HEK293 (cell line): ENCODE measurements around the gene NOL4.

ENCODE experiments used
- CTCF ChIA-PET: fragments of 350-600 bp; formaldehyde crosslinking; extraction: SDS; loops from one replicate; lab custom pipeline; 2021; ENCODE audit warnings: antibody characterized with exemption; lab: Yijun Ruan, JAX
- POLR2A ChIA-PET: fragments of 300-600 bp; formaldehyde crosslinking; extraction: SDS; loops from one replicate; lab custom pipeline; 2020; ENCODE audit warnings: antibody characterized with exemption, inconsistent platforms; lab: Yijun Ruan, JAX
- H3K27ac ChIP-seq: fragments of 200-500 bp; sonication (Bioruptor generic); 2 replicates; pipeline ENCODE4 v1.5.1; 2014; ENCODE audit warnings: low read depth, low read length, control low read depth, inconsistent platforms; ENCODE audit errors: extremely low read depth
- H3K36me3 ChIP-seq, 2 experiments: fragments of 200-500 bp in 1 of 2; sonication (Bioruptor generic) in 1 of 2; 1 replicate in 1 of 2; 2 replicates in 1 of 2; pipeline ENCODE4 v1.5.1; 2014 to 2017; ENCODE audit warnings: inconsistent platforms in 2 of 2, low read length in 2 of 2; ENCODE audit not compliant: control insufficient read depth in 2 of 2, insufficient read depth in 1 of 2
- H3K4me1 ChIP-seq: fragments of 200-500 bp; sonication (Bioruptor generic); 2 replicates; pipeline ENCODE4 v1.5.1; 2014; ENCODE audit warnings: mild to moderate bottlenecking, low read length, inconsistent platforms; ENCODE audit not compliant: control insufficient read depth, insufficient read depth
- H3K4me3 ChIP-seq: 2 replicates; pipeline ENCODE4 v1.5.1; 2011; ENCODE audit warnings: low read depth, mild to moderate bottlenecking, control low read depth, low read length, moderate library complexity
- H3K9me3 ChIP-seq: fragments of 200-500 bp; sonication (Bioruptor generic); 2 replicates; pipeline ENCODE4 v1.5.1; 2014; ENCODE audit warnings: low read depth, low read length, inconsistent platforms; ENCODE audit not compliant: control insufficient read depth, insufficient read depth
- KLF16 ChIP-seq: fragments of 450-650 bp; formaldehyde crosslinking; IDR thresholded peaks from 2 replicates; pipeline ENCODE4 v1.5.1; 2017; ENCODE audit warnings: missing biosample characterization, missing genetic modification characterization
- KLF8 ChIP-seq: fragments of 450-650 bp; formaldehyde crosslinking; IDR thresholded peaks from 2 replicates; pipeline ENCODE4 v1.5.1; 2016; ENCODE audit warnings: missing biosample characterization, missing genetic modification characterization
- KLF9 ChIP-seq: fragments of 450-650 bp; formaldehyde crosslinking; IDR thresholded peaks from 2 replicates; pipeline ENCODE4 v1.5.1; 2016; ENCODE audit warnings: missing biosample characterization, missing genetic modification characterization, low read depth
- MEIS1 ChIP-seq: sonication (generic); formaldehyde crosslinking; IDR thresholded peaks from 2 replicates; pipeline ENCODE4 v1.8.1; 2022; ENCODE audit warnings: missing genetic modification reagents, mild to moderate bottlenecking, borderline replicate concordance
- ZBTB48 ChIP-seq: fragments of 450-650 bp; formaldehyde crosslinking; IDR thresholded peaks from 2 replicates; pipeline ENCODE4 v1.5.1; 2016; ENCODE audit warnings: missing biosample characterization, missing genetic modification characterization
- ZFP3 ChIP-seq: fragments of 450-650 bp; formaldehyde crosslinking; IDR thresholded peaks from 2 replicates; pipeline ENCODE4 v1.5.1; 2016; ENCODE audit warnings: low read depth, missing biosample characterization, missing genetic modification characterization
- ZFP41 ChIP-seq: fragments of 450-650 bp; formaldehyde crosslinking; IDR thresholded peaks from 2 replicates; pipeline ENCODE4 v1.5.1; 2016; ENCODE audit warnings: missing biosample characterization, missing genetic modification characterization, borderline replicate concordance
- ZNF121 ChIP-seq: fragments of 450-650 bp; formaldehyde crosslinking; IDR thresholded peaks from 2 replicates; pipeline ENCODE4 v1.5.1; 2016; ENCODE audit warnings: missing biosample characterization, missing genetic modification characterization
- ZNF146 ChIP-seq: fragments of 450-650 bp; formaldehyde crosslinking; IDR thresholded peaks from 2 replicates; pipeline ENCODE4 v1.5.1; 2016; ENCODE audit warnings: missing biosample characterization, missing genetic modification characterization
- ZNF2 ChIP-seq: fragments of 450-650 bp; formaldehyde crosslinking; IDR thresholded peaks from 2 replicates; pipeline ENCODE4 v1.5.1; 2016; ENCODE audit warnings: missing biosample characterization, missing genetic modification characterization
- ZNF248 ChIP-seq: fragments of 450-650 bp; formaldehyde crosslinking; IDR thresholded peaks from 2 replicates; pipeline ENCODE4 v1.5.1; 2017; ENCODE audit warnings: missing biosample characterization, missing genetic modification characterization
- ZNF473 ChIP-seq: fragments of 450-650 bp; formaldehyde crosslinking; IDR thresholded peaks from 2 replicates; pipeline ENCODE4 v1.5.1; 2017; ENCODE audit warnings: missing biosample characterization, missing genetic modification characterization
- ZNF48 ChIP-seq: fragments of 450-650 bp; formaldehyde crosslinking; IDR thresholded peaks from 2 replicates; pipeline ENCODE4 v1.5.1; 2016; ENCODE audit warnings: missing biosample characterization, missing genetic modification characterization
- ZNF560 ChIP-seq: fragments of 450-650 bp; formaldehyde crosslinking; IDR thresholded peaks from 2 replicates; pipeline ENCODE4 v1.5.1; 2017; ENCODE audit warnings: missing biosample characterization, missing genetic modification characterization, borderline replicate concordance
- ZNF571 ChIP-seq: fragments of 450-650 bp; formaldehyde crosslinking; IDR thresholded peaks from 2 replicates; pipeline ENCODE4 v1.5.0; 2017; ENCODE audit warnings: missing biosample characterization, missing genetic modification characterization
- ZNF596 ChIP-seq: fragments of 450-650 bp; IDR thresholded peaks from 2 replicates; pipeline ENCODE4 v1.5.0; 2018; ENCODE audit warnings: missing biosample characterization, mild to moderate bottlenecking, missing genetic modification characterization, moderate library complexity
- ZNF654 ChIP-seq: fragments of 450-650 bp; formaldehyde crosslinking; IDR thresholded peaks from 2 replicates; pipeline ENCODE4 v1.5.1; 2016; ENCODE audit warnings: low read depth, missing biosample characterization, missing genetic modification characterization
- ZNF701 ChIP-seq: fragments of 450-650 bp; formaldehyde crosslinking; IDR thresholded peaks from 2 replicates; pipeline ENCODE4 v1.5.1; 2016; ENCODE audit warnings: missing biosample characterization, missing genetic modification characterization
- ZNF776 ChIP-seq: fragments of 450-650 bp; formaldehyde crosslinking; IDR thresholded peaks from 2 replicates; pipeline ENCODE4 v1.5.0; 2017; ENCODE audit warnings: missing biosample characterization, missing genetic modification characterization, borderline replicate concordance
- TF ChIP-seq, protein P1 (sequence below): fragments of 450-650 bp; formaldehyde crosslinking; IDR thresholded peaks from 2 replicates; pipeline ENCODE4 v1.5.1; 2017; ENCODE audit warnings: missing biosample characterization, mild to moderate bottlenecking, missing genetic modification characterization, moderate library complexity
- TF ChIP-seq, protein P2 (sequence below): fragments of 450-650 bp; formaldehyde crosslinking; IDR thresholded peaks from 2 replicates; pipeline ENCODE4 v1.5.1; 2017; ENCODE audit warnings: missing biosample characterization, missing genetic modification characterization
- TF ChIP-seq, protein P3 (sequence below): fragments of 450-650 bp; formaldehyde crosslinking; IDR thresholded peaks from 2 replicates; pipeline ENCODE4 v1.5.1; 2016; ENCODE audit warnings: missing biosample characterization, missing genetic modification characterization, low read depth
- TF ChIP-seq, protein P4 (sequence below): IDR thresholded peaks from 2 replicates; pipeline ENCODE4 v1.6.1; 2011; ENCODE audit warnings: mild to moderate bottlenecking, low read depth, low read length, borderline replicate concordance
- TF ChIP-seq, protein P5 (sequence below): fragments of 450-650 bp; formaldehyde crosslinking; IDR thresholded peaks from 2 replicates; pipeline ENCODE4 v1.5.1; 2016; ENCODE audit warnings: missing biosample characterization, missing genetic modification characterization

Gene NOL4

DNA sequence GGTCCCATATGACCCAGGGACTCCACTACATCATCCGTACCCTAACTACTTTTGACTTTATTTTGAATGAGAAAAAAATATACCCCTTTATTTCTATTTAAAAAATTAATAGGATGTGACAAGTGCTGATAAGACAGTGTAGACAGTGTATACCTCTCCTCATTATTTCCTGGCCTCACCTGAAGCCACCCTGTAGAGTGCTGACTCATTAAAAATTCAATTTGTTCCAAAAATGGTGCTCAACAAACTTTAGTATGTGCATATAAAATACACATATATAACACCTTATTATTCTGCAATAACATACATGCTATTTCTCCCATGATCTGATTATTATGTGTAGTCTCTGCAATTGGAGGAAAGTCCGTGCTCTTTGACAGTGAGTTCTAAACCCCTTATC lies 20.8 kb downstream of the NOL4 start:
- no peak overlapping the region for H3K27ac ChIP-seq
- POLR2A ChIA-PET, result no interaction called here
- H3K4me1 ChIP-seq, result no peaks in the 10 kb centered on the region
- no peaks in the 10 kb centered on the region for H3K9me3 ChIP-seq
- TF ChIP-seq, protein P1, sequence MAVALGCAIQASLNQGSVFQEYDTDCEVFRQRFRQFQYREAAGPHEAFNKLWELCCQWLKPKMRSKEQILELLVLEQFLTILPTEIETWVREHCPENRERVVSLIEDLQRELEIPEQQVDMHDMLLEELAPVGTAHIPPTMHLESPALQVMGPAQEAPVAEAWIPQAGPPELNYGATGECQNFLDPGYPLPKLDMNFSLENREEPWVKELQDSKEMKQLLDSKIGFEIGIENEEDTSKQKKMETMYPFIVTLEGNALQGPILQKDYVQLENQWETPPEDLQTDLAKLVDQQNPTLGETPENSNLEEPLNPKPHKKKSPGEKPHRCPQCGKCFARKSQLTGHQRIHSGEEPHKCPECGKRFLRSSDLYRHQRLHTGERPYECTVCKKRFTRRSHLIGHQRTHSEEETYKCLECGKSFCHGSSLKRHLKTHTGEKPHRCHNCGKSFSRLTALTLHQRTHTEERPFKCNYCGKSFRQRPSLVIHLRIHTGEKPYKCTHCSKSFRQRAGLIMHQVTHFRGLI (tag by site-specific recombination), result no peak
- TF ChIP-seq ZNF776 (tag by site-specific recombination) (no peak), ZFP3 (tag by site-specific recombination) (no peak), ZNF596 (tag by site-specific recombination) (no peak), KLF16 (tag by site-specific recombination) (no peak)
- TF ChIP-seq, protein P2, sequence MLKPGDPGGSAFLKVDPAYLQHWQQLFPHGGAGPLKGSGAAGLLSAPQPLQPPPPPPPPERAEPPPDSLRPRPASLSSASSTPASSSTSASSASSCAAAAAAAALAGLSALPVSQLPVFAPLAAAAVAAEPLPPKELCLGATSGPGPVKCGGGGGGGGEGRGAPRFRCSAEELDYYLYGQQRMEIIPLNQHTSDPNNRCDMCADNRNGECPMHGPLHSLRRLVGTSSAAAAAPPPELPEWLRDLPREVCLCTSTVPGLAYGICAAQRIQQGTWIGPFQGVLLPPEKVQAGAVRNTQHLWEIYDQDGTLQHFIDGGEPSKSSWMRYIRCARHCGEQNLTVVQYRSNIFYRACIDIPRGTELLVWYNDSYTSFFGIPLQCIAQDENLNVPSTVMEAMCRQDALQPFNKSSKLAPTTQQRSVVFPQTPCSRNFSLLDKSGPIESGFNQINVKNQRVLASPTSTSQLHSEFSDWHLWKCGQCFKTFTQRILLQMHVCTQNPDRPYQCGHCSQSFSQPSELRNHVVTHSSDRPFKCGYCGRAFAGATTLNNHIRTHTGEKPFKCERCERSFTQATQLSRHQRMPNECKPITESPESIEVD (tag by site-specific recombination), result no peak
- TF ChIP-seq, all 188 proteins: peak for 0
- H3K36me3 ChIP-seq, result no peaks in the 10 kb centered on the region
- CTCF ChIA-PET, result interaction anchor here (0.6 to 1.2 kb wide), 5 partner anchors 21 to 974 kb away, joined by 3 to 4 read pairs (median 4); partner anchors contain the start of gene NOL4
- H3K4me3 ChIP-seq, result no peak overlapping the region

DNA sequence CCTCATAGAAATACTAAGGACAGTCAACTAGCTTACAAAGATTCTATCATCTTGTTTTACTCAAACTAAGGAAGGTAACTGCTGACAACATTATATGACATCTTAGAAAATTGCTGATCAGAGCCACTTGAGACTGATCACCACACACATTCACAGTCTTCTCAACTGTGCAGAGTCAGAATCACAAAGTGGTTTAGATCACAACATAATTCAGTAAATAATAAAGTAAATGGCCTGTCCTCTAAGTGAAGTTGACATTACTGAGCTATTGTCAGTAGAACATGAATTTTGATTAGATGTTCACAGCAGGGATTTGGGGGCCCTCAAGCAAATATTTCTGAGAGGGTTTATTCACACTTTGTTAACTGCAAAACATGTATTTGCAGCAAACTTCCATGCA lies 28.5 kb downstream of the NOL4 start:
- CTCF ChIA-PET, result interaction anchor here (0.5 to 2.4 kb wide), 4 partner anchors 22 to 833 kb away, joined by 3 to 12 read pairs (median 4); no protein-coding TSS in a partner anchor
- H3K4me1 ChIP-seq, result no peaks in the 10 kb centered on the region
- TF ChIP-seq, protein P3, sequence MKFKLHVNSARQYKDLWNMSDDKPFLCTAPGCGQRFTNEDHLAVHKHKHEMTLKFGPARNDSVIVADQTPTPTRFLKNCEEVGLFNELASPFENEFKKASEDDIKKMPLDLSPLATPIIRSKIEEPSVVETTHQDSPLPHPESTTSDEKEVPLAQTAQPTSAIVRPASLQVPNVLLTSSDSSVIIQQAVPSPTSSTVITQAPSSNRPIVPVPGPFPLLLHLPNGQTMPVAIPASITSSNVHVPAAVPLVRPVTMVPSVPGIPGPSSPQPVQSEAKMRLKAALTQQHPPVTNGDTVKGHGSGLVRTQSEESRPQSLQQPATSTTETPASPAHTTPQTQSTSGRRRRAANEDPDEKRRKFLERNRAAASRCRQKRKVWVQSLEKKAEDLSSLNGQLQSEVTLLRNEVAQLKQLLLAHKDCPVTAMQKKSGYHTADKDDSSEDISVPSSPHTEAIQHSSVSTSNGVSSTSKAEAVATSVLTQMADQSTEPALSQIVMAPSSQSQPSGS, result no peak
- no peak for TF ChIP-seq ZNF473 (tag by site-specific recombination)
- TF ChIP-seq MEIS1 (CRISPR knock-in tag), result no peak
- TF ChIP-seq, protein P4, sequence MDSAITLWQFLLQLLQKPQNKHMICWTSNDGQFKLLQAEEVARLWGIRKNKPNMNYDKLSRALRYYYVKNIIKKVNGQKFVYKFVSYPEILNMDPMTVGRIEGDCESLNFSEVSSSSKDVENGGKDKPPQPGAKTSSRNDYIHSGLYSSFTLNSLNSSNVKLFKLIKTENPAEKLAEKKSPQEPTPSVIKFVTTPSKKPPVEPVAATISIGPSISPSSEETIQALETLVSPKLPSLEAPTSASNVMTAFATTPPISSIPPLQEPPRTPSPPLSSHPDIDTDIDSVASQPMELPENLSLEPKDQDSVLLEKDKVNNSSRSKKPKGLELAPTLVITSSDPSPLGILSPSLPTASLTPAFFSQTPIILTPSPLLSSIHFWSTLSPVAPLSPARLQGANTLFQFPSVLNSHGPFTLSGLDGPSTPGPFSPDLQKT, result no peak
- TF ChIP-seq KLF8 (tag by site-specific recombination), result no peak
- TF ChIP-seq ZNF248, result no peak
- no peak for TF ChIP-seq ZNF48 (tag by site-specific recombination)
- TF ChIP-seq ZNF146, result no peak
- no peak for TF ChIP-seq ZNF654 (tag by site-specific recombination)
- TF ChIP-seq, all 188 proteins: peak for 0
- H3K9me3 ChIP-seq, result no peaks in the 10 kb centered on the region
- POLR2A ChIA-PET, result no interaction called here
- H3K27ac ChIP-seq, result no peak overlapping the region
- no peak overlapping the region for H3K4me3 ChIP-seq
- H3K36me3 ChIP-seq, result no peaks in the 10 kb centered on the region

DNA sequence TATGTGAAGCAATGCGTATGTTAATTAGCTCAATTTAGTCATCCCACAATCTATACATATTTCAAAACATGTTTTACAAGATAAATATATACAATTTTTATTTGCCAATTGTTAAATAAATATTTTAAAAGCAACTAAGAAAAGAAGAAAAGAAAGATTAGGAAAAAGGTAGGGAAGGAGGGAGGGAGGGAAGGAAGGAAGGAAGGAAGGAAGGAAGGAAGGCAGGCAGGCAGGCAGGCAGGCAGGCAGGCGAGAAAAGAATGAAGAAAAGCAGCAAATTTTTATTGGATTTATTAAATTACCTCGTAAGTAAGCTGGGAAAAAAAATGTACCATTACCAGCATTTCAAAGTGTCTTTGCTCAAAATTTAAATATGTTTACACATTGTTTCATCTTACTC lies 30.5 kb downstream of the NOL4 start:
- Histone ChIP-seq H3K9me3 (no peaks in the 10 kb centered on the region), H3K36me3 (no peaks in the 10 kb centered on the region), H3K4me1 (no peaks in the 10 kb centered on the region), H3K4me3 (no peak overlapping the region), H3K27ac (no peak overlapping the region)
- CTCF ChIA-PET, result interaction anchor here (0.6 kb wide), 2 partner anchors 30 to 613 kb away, joined by 3 to 5 read pairs; partner anchors contain the start of gene NOL4
- POLR2A ChIA-PET, result no interaction called here
- TF ChIP-seq ZNF571 (tag by site-specific recombination), result no peak
- TF ChIP-seq ZBTB48, result no peak
- no peak for TF ChIP-seq ZFP41 (tag by site-specific recombination)
- no peak for TF ChIP-seq KLF9 (tag by site-specific recombination)
- no peak for TF ChIP-seq ZNF121 (tag by site-specific recombination)
- TF ChIP-seq, protein P5, sequence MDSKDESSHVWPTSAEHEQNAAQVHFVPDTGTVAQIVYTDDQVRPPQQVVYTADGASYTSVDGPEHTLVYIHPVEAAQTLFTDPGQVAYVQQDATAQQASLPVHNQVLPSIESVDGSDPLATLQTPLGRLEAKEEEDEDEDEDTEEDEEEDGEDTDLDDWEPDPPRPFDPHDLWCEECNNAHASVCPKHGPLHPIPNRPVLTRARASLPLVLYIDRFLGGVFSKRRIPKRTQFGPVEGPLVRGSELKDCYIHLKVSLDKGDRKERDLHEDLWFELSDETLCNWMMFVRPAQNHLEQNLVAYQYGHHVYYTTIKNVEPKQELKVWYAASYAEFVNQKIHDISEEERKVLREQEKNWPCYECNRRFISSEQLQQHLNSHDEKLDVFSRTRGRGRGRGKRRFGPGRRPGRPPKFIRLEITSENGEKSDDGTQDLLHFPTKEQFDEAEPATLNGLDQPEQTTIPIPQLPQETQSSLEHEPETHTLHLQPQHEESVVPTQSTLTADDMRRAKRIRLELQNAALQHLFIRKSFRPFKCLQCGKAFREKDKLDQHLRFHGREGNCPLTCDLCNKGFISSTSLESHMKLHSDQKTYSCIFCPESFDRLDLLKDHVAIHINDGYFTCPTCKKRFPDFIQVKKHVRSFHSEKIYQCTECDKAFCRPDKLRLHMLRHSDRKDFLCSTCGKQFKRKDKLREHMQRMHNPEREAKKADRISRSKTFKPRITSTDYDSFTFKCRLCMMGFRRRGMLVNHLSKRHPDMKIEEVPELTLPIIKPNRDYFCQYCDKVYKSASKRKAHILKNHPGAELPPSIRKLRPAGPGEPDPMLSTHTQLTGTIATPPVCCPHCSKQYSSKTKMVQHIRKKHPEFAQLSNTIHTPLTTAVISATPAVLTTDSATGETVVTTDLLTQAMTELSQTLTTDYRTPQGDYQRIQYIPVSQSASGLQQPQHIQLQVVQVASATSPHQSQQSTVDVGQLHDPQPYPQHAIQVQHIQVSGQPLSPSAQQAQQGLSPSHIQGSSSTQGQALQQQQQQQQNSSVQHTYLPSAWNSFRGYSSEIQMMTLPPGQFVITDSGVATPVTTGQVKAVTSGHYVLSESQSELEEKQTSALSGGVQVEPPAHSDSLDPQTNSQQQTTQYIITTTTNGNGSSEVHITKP (tag by site-specific recombination), result no peak
- no peak for TF ChIP-seq ZNF560 (tag by site-specific recombination)
- no peak for TF ChIP-seq ZNF701
- no peak for TF ChIP-seq ZNF2
